Measurements from ENCODE around the gene LRSAM1. TPM values are rescaled to one million over a fixed set of nuclear protein-coding genes. Genes with fewer than 3 reads are reported as not detected.

LRSAM1 gene
- total and polyA plus RNA-seq, 9 of the 15 experiments (the other 6 are each of a cell fraction or from before 2014, with no cell fraction given): 0.07 to 16.2 (median 4.7) TPM

DNA sequence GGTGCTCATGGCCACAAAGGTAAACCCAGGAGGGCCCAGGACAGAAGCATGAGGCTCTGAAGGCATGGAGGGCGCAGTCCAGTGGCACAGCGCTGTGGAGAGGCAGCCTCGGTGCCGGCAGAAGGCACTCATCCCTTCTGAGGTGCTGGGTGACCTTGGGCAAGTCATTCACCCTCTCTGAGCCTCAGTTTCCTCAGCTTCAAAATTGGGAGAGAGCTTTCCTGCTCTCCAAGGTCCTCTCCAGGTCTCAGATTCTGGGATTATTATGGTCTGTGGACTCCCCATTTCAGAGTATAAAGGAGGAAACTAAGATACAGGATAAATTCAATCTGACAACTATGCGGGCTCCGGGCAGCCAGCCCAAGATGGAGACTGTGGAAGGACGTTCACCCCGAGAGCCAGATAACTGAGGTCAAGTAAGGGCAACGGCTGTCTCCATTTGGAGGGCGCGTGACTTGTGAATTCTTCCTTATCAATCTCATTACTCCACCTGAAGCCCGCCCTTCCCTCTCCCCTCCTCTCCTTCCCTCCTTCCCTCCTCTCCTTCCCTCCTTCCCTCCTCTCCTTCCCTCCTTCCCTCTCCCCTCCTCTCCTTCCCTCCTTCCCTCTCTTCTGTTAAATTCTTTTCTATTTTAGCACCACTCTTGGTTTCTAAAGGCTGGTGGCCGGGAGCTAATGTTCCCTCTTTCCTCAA, 58.1 kb downstream of the LRSAM1 start (continued):
- peak; percentile 26; the same call in 1 of the 2 replicates for TF ChIP-seq ZNF583 (CRISPR knock-in tag; IDR thresholded peaks at IDR 0.05)
- no peak for TF ChIP-seq RBM14 (IDR thresholded peaks at IDR 0.05; ENCODE audit: borderline replicate concordance, insufficient read depth, low read depth, low read length)
- TF ChIP-seq CBX2 (IDR thresholded peaks at IDR 0.05; ENCODE audit: insufficient read depth, low read length, poor library complexity, severe bottlenecking): no peak
- TF ChIP-seq, protein P1, sequence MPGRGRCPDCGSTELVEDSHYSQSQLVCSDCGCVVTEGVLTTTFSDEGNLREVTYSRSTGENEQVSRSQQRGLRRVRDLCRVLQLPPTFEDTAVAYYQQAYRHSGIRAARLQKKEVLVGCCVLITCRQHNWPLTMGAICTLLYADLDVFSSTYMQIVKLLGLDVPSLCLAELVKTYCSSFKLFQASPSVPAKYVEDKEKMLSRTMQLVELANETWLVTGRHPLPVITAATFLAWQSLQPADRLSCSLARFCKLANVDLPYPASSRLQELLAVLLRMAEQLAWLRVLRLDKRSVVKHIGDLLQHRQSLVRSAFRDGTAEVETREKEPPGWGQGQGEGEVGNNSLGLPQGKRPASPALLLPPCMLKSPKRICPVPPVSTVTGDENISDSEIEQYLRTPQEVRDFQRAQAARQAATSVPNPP (IDR thresholded peaks at IDR 0.05; ENCODE audit: borderline replicate concordance, insufficient read depth, insufficient read length): no peak
- no peak for TF ChIP-seq SMARCC2 (IDR thresholded peaks at IDR 0.05; ENCODE audit: low read depth)
- no peak for TF ChIP-seq TAF1 (IDR thresholded peaks at IDR 0.05; ENCODE audit: control insufficient read depth, extremely low read depth, insufficient read depth, low read length, severe bottlenecking)
- no peak for TF ChIP-seq ZNF445 (CRISPR knock-in tag; IDR thresholded peaks at IDR 0.05; ENCODE audit: low read depth)
- TF ChIP-seq SIX5 (IDR thresholded peaks at IDR 0.05; ENCODE audit: borderline replicate concordance in 1 of 2, insufficient read depth in 1 of 2, low read depth in 1 of 2, low read length in 2 of 2): no peak
- TF ChIP-seq SMAD4 (CRISPR knock-in tag; conservative IDR thresholded peaks at IDR 0.05): peak; percentile 76
- TF ChIP-seq ZNF507 (tag; conservative IDR thresholded peaks at IDR 0.05): no peak
- no peak for TF ChIP-seq SP1 (CRISPR knock-in tag; IDR thresholded peaks at IDR 0.05)
- no peak for TF ChIP-seq ZNF780A (CRISPR knock-in tag; IDR thresholded peaks at IDR 0.05)
- no peak for TF ChIP-seq RBM17 (IDR thresholded peaks at IDR 0.05; ENCODE audit: borderline replicate concordance, low read depth, low read length)
- TF ChIP-seq, protein P2, sequence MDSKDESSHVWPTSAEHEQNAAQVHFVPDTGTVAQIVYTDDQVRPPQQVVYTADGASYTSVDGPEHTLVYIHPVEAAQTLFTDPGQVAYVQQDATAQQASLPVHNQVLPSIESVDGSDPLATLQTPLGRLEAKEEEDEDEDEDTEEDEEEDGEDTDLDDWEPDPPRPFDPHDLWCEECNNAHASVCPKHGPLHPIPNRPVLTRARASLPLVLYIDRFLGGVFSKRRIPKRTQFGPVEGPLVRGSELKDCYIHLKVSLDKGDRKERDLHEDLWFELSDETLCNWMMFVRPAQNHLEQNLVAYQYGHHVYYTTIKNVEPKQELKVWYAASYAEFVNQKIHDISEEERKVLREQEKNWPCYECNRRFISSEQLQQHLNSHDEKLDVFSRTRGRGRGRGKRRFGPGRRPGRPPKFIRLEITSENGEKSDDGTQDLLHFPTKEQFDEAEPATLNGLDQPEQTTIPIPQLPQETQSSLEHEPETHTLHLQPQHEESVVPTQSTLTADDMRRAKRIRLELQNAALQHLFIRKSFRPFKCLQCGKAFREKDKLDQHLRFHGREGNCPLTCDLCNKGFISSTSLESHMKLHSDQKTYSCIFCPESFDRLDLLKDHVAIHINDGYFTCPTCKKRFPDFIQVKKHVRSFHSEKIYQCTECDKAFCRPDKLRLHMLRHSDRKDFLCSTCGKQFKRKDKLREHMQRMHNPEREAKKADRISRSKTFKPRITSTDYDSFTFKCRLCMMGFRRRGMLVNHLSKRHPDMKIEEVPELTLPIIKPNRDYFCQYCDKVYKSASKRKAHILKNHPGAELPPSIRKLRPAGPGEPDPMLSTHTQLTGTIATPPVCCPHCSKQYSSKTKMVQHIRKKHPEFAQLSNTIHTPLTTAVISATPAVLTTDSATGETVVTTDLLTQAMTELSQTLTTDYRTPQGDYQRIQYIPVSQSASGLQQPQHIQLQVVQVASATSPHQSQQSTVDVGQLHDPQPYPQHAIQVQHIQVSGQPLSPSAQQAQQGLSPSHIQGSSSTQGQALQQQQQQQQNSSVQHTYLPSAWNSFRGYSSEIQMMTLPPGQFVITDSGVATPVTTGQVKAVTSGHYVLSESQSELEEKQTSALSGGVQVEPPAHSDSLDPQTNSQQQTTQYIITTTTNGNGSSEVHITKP (IDR thresholded peaks at IDR 0.05; ENCODE audit: partially characterized antibody): no peak
- no peak for TF ChIP-seq ZNF561 (CRISPR knock-in tag; conservative IDR thresholded peaks at IDR 0.05)
- TF ChIP-seq TGIF2 (CRISPR knock-in tag; IDR thresholded peaks at IDR 0.05): no peak
- TF ChIP-seq ZNF830 (CRISPR knock-in tag; IDR thresholded peaks at IDR 0.05): no peak
- TF ChIP-seq ZNF184 (CRISPR knock-in tag; IDR thresholded peaks at IDR 0.05): no peak
- no peak for TF ChIP-seq MAFK (IDR thresholded peaks at IDR 0.05; ENCODE audit: low read length)
- TF ChIP-seq, protein P3, sequence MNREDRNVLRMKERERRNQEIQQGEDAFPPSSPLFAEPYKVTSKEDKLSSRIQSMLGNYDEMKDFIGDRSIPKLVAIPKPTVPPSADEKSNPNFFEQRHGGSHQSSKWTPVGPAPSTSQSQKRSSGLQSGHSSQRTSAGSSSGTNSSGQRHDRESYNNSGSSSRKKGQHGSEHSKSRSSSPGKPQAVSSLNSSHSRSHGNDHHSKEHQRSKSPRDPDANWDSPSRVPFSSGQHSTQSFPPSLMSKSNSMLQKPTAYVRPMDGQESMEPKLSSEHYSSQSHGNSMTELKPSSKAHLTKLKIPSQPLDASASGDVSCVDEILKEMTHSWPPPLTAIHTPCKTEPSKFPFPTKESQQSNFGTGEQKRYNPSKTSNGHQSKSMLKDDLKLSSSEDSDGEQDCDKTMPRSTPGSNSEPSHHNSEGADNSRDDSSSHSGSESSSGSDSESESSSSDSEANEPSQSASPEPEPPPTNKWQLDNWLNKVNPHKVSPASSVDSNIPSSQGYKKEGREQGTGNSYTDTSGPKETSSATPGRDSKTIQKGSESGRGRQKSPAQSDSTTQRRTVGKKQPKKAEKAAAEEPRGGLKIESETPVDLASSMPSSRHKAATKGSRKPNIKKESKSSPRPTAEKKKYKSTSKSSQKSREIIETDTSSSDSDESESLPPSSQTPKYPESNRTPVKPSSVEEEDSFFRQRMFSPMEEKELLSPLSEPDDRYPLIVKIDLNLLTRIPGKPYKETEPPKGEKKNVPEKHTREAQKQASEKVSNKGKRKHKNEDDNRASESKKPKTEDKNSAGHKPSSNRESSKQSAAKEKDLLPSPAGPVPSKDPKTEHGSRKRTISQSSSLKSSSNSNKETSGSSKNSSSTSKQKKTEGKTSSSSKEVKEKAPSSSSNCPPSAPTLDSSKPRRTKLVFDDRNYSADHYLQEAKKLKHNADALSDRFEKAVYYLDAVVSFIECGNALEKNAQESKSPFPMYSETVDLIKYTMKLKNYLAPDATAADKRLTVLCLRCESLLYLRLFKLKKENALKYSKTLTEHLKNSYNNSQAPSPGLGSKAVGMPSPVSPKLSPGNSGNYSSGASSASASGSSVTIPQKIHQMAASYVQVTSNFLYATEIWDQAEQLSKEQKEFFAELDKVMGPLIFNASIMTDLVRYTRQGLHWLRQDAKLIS (CRISPR knock-in tag; IDR thresholded peaks at IDR 0.05): no peak

Data from K562 (cell line).